Pancreas (tissue), 10 donors: Measurements from ENCODE around the gene ADGRB2. TPM values are rescaled to one million over a fixed set of nuclear protein-coding genes. Genes with fewer than 3 reads are reported as not detected.

Experiments
- ATAC-seq, 4 donors: fragments of 200-7000 bp; cut with Tn5 transposase; one replicate each; pipeline versions ENCODE4 v1.8.0 to v1.9.1; 2020; ENCODE audit warnings: mild to moderate bottlenecking in 4 of 4, moderate library complexity in 4 of 4
- DNase-seq, 6 donors: peaks; one replicate each; pipeline ENCODE4 v3.0.0-alpha.2; 2020
- FAIRE-seq: peaks from 2 replicates; lab custom pipeline; 2012; peaks lifted over from hg19 to GRCh38; lab: Jason Lieb, UNC
- H3K27ac ChIP-seq, 4 donors: fragments of 200-600 bp; sonication (generic); 1 replicate in 3 of 4; 2 replicates in 1 of 4; pipeline versions ENCODE4 v1.5.0 to v1.8.0; 2020
- H3K27me3 ChIP-seq, 4 donors: fragments of 200-600 bp; one replicate each; pipeline ENCODE4 v1.8.0; 2021
- H3K36me3 ChIP-seq, 3 donors: fragments of 200-600 bp; sonication (generic) in 1 of 3; one replicate each; pipeline versions ENCODE4 v1.5.0 to v1.8.0; 2020 to 2021
- H3K4me1 ChIP-seq, 3 donors: fragments of 200-600 bp; one replicate each; pipeline ENCODE4 v1.8.0; 2021
- H3K4me3 ChIP-seq, 4 donors: fragments of 200-600 bp; sonication (generic) in 2 of 4; one replicate each; pipeline versions ENCODE4 v1.5.0 to v1.8.0; 2020 to 2021
- H3K9me3 ChIP-seq, 4 donors: fragments of 200-600 bp; one replicate each; pipeline ENCODE4 v1.8.0; 2021
- CTCF ChIP-seq, 4 donors: fragments of 200-600 bp; sonication (generic) in 3 of 4; IDR thresholded peaks; one replicate each; pipeline versions ENCODE4 v1.5.0 to v1.8.0; 2021; ENCODE audit warnings: antibody characterized with exemption in 4 of 4
- WGBS, 2 donors: extraction: QIAGEN DNeasy Blood & Tissue Kit; methylation state at CpG; one replicate each; pipeline ENCODE4 v1.1.7; 2013; 5-methylcytosine and 5-hydroxymethylcytosine counted together
- intact Hi-C, 3 donors: fragments of 100-400 bp; cut with DNase I; formaldehyde crosslinking; loops; one replicate each; pipeline versions ENCODE4 v1.11.1 to v1.14.2; 2022
- polyA plus RNA-seq, 2 donors: library from polyadenylated mRNA; stranded (reverse); fragments of 200-250 nt; gene quantifications; one replicate each; pipeline ENCODE4 v1.2.3, GENCODE V29; 2013
- total RNA-seq, 6 donors: library from RNA; stranded (reverse); fragmentation: NEBNext Ultra II Directional in 4 of 6; extraction: Animal tissue kit (Norgen Biotek cat#: 25700) in 4 of 6; gene quantifications; one replicate each; pipeline versions ENCODE4 v1.2.1 to v1.2.4, GENCODE V29; 2021 to 2023
- donor health status: healthy with polysubstance abuse.
- donor health status: DM: no; HTN: no; CAD: no; lungs with moderate emphysema.
- donor health status: DM: no; HTN: no; CAD: no.
- donor health status: control.
- donor health status: control.
- donor health status: Bipolar disorder and iron deficiency.
- donor health status: DM: yes; HTN: yes; CAD: no.
- donor health status: DM: no; HTN: no; CAD: no.
- donor health status: DM: no; HTN: no; CAD: no.
- donor health status: DM: yes; HTN: yes; CAD: no.

The ADGRB2 gene
- total and polyA plus RNA-seq, 8 donors, result 0.12 to 1.3 (median 0.43) TPM

GRCh38 chr1:31807273-31808048, 43.3 kb upstream of the ADGRB2 start:
- Histone ChIP-seq H3K27me3 (no peaks in the 10 kb centered on the region), H3K27ac (no peak overlapping the region), H3K9me3 (no peaks in the 10 kb centered on the region), H3K4me1 (no peaks in the 10 kb centered on the region), H3K4me3 (no peak overlapping the region), H3K36me3 (no peaks in the 10 kb centered on the region)
- no peak for DNase-seq
- TF ChIP-seq CTCF (IDR thresholded peaks at IDR 0.05), result no peak
- 62 to 63% methylated on average over 4 of the region's 4 CpGs for WGBS, 2 donors
- FAIRE-seq, result no peak
- intact Hi-C loops, result no loop called here
- no peak for ATAC-seq

DNA sequence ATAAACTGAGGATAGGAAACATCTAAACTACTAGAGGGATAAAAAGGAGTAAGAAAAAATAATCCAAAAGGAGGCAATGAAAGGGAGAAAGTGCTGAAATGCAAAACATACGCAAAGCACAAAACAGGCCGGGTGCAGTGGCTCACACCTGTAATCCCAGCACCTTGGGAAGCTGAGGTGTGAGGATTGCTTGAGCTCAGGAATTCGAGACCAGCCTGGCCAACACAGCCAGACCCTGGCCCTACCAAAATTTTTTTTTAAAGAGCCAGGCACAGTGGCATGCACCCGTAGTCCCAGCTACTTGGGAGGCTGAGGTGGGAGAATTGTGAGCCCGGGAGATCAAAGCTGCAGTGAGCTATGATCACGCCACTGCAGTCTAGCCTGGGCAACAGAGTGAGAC, 41.2 kb upstream of the ADGRB2 start:
- Histone ChIP-seq H3K27me3 (no peaks in the 10 kb centered on the region), H3K4me1 (no peaks in the 10 kb centered on the region), H3K4me3 (no peak overlapping the region), H3K36me3 (no peaks in the 10 kb centered on the region), H3K27ac (no peak overlapping the region), H3K9me3 (no peaks in the 10 kb centered on the region)
- intact Hi-C loops, result no loop called here
- TF ChIP-seq CTCF (IDR thresholded peaks at IDR 0.05), result no peak
- 85 to 87% methylated on average over 6 of the region's 6 CpGs for WGBS, 2 donors
- DNase-seq (peak in 1 of 6 donors; percentile 40), FAIRE-seq (no peak), ATAC-seq (no peak)

- no peaks in the 10 kb centered on the region for H3K27me3 ChIP-seq
- no peaks in the 10 kb centered on the region for H3K36me3 ChIP-seq
- WGBS, 2 donors, result 77 to 83% methylated on average over 1 of the region's 1 CpG
- intact Hi-C loops, result no loop called here
- TF ChIP-seq CTCF (IDR thresholded peaks at IDR 0.05), result no peak
- H3K9me3 ChIP-seq, result no peaks in the 10 kb centered on the region
- H3K27ac ChIP-seq, result no peak overlapping the region
- DNase-seq (no peak), ATAC-seq (no peak), FAIRE-seq (no peak)
- no peaks in the 10 kb centered on the region for H3K4me1 ChIP-seq
- no peak overlapping the region for H3K4me3 ChIP-seq
These were observed 40.0 kb upstream of the ADGRB2 start for GRCh38 chr1:31804098-31804497.

- ATAC-seq (no peak), FAIRE-seq (no peak), DNase-seq (no peak)
- intact Hi-C loops, result no loop called here
- 90 to 95% methylated on average over 2 of the region's 2 CpGs for WGBS, 2 donors
- Histone ChIP-seq H3K4me1 (no peaks in the 10 kb centered on the region), H3K27ac (no peak overlapping the region), H3K36me3 (no peaks in the 10 kb centered on the region), H3K27me3 (no peaks in the 10 kb centered on the region), H3K4me3 (no peak overlapping the region), H3K9me3 (no peaks in the 10 kb centered on the region)
- no peak for TF ChIP-seq CTCF (IDR thresholded peaks at IDR 0.05)
These were observed 39.5 kb upstream of the ADGRB2 start for GRCh38 chr1:31803610-31804009.
